Measurements from ENCODE around the gene ANKS1B.
"Not testable (repeated sequence)": the region's sequence is repeated elsewhere in the genome, so short reads cannot be mapped to it uniquely, and the experiment has no call there.

The ANKS1B gene

DNA sequence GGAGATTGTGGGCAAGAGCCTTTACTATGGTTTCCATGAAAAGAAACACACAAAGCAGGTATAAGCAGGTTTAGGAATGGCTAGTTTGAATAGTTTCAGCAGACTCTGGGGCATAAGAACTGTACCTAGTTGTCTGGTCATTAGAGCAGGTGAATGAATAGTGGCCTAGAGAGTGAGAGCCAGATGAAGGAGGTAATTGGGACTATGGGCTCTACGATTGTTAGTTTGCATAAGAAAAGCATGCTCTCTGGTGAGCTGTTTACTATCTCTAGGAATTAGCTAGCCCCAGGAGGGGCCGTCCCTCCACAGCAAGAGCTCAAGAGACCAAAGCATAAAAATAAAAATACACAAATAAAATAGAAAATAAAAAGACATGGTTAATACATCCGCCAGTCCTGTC is 734.6 kb downstream of the ANKS1B start:
- DNase-seq = no peak

DNA sequence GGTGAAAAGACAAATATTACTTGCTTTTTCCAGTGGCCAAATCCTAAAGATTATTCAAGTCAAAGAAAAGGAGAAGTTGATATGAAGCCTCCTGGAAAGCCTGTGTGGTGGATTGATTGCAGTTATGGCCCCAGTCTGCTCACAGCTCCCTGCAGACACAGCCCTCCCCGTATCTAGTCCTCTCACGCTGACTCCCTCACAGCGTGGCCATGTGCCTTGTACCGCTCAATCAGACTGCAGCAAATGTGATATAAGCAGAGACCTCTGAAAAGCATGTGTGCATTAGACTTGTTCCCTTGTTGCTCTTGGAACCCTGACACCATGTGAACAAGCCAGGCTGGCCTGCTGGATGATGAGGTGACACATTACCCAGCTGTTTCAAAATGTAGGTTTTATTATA is 735.2 kb downstream of the ANKS1B start:
- no peak for DNase-seq

DNA sequence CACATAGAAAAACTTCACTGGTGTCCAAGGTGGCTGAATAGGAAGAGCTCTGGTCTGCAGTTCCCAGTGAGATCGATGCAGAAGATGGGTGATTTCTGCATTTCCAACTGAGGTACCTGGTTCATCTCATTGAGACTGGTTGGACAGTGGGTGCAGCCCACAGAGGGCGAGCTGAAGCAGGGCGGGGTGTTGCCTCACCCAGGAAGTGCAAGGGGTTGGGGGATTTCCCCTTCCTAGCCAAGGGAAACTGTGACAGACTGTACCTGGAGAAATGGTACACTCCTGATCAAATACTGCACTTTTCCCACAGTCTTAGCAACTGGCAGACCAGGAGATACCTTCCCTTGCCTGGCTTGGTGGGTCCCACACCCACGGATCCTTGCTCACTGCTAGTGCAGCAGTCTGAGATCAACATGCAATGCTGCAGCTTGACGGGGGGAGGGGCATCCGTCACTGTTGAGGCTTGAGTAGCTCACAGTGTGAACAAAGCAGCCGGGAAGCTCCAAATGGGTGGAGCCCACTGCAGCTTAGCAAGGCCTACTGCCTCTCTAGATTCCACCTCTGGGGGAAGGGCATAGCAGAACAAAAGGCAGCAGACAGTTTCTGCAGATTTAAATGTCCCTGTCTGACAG is 746.7 kb downstream of the ANKS1B start:
- not testable (repeated sequence) for DNase-seq

GRCh38 chr12:99235381-99235780 is 749.4 kb downstream of the ANKS1B start:
- no peak for DNase-seq

GRCh38 chr12:99234702-99235101 is 750.0 kb downstream of the ANKS1B start:
- no peak for DNase-seq

GRCh38 chr12:99232324-99232723 is 752.4 kb downstream of the ANKS1B start:
- DNase-seq = no peak

DNA sequence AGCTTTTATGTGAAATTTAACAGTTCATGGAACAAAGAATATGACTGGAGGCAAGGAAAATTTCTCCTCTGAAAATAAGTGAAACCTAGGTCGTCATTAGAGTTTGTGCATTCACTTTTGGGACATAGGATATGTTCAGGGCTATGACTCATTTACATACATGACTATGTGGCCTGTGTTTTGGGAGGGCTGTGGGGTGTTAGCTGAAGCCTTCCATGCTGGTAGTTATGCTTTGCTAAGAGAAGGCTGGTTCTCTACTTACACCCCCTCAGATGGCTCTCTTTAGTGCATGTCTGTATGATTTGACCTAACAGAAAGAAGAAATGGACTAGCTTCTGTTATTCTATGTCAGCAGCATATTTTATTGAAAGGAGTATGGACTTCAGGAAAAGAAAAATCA is 753.7 kb downstream of the ANKS1B start:
- no peak for DNase-seq

DNA sequence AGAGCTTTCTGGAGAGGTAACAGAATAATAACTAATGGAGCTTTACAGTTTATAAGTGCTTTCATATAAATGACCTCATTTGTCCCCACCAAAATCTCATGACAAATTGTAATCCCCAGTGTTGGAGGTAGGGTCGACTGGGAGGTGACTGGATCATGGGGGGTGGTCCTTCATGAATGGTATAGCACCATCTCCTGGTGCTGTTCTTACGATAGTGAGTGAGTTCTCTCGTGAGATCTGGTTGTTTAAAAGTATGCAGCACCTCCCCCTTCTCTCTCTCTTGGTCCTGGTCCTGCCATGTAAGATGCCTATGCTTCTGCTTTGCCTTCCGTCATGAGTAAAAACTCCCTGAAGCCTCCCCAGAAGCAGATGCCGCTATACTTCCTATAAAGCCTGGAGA is 760.5 kb downstream of the ANKS1B start:
- no peak for DNase-seq

DNA sequence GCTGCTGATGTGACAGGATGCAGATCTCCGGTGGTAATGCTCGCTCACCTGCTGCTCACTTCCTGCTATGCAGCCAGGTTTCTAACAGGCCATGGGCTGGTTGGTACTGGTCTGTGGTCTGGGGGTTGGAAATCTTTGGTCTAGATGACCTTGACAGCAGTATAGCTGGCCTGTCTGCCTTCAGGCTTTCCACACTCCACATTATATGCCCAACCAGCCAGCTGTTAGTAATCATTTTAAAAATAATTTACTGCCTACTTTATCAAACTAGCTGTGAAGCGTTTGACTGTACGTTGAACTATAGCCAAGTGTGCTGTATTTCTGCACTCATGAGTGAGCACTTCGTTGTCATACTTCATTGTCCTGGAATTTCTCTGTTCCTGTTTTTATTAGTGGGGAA is 761.2 kb downstream of the ANKS1B start:
- DNase-seq = no peak

DNA sequence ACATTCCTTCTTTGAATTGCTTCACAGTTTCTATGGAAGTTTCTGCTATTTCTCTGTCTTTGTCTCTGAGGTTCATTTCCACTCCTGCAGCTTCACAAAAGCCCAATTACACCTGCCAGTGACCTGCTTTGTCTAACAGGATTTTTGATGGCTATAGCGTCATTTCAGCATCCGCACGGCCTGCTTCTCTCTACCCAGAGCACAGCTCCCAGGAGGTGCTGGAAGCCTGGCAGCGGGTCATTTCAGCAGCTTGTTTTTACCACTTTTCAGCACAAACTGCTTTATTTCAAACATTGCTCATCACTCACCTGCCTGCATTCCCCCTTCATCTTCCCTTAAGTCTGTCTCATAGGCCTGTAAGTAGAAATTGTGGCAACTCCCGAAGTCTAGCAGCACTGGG is 771.7 kb downstream of the ANKS1B start:
- DNase-seq = no peak

DNA sequence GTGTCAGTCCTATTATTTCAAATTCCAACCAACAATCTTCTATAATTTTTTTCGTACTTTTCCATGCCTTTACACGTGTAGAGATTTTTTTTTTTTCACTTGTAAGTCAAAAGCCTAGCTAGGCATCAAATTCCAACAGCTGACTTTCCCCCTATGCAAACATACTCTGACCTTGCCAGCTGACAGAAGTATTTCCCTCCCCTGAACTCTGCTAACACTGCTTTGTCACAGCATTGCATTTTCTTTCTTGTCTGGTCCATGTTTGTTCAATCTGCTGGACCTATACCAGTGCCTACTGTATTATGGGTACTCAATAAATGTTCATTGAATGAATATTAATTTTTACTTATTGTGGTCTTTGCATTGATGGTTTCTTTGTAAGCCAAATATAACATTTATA is 772.5 kb downstream of the ANKS1B start:
- no peak for DNase-seq

DNA sequence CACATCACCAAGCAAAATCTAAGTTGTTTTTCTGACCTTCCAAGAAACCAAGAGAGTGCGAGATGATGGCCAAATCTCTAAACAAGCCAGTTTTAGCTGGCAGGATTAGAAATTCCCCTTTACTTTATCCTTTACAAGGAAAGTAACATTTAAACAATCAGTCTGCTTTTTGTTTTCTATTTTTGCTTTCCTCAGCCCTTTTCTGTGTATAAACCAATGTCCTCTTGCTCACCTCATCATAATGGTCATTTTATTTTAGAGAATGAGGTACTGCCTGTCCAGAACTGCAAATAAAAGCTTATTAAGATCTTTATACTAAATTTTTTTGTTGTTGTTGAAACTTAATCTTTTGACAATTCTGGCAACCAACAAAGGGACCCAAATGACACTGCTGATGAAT is 779.6 kb downstream of the ANKS1B start:
- no peak for DNase-seq

DNA sequence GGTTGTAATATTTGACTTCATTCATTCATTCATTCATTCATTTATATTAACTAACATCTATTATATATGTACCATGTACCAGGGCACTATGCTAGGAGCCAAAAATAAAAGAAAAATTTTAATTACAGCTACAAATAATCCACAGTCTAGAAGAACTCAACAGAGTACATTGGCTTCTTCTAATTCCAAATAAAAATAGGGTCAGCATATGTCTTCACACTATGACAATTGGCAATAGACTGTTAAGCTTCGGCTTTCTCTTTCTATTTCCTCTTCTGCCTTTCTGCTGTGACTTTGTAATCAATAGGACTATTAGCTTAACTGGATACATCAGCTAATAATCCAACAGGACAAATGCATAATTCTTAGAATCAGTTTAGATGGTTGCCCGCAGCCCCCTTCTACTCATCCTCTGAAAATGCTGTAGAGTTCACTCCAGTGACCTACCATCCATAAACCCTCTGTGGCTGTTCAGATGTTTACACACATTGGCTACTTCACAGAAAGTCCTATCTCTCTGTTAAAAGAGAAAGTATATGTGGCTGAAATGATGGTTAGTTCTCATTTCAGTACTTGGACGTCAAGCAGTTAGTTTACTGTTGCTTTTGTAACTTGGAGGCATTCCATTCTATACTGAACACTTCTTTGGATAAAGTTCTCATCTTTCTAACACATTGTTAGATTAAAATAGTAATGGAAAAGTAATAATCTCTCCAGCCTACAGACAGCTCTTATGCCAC is 782.7 kb downstream of the ANKS1B start:
- DNase-seq = no peak

GRCh38 chr12:99200711-99201384 is 783.9 kb downstream of the ANKS1B start:
- no peak for DNase-seq

DNA sequence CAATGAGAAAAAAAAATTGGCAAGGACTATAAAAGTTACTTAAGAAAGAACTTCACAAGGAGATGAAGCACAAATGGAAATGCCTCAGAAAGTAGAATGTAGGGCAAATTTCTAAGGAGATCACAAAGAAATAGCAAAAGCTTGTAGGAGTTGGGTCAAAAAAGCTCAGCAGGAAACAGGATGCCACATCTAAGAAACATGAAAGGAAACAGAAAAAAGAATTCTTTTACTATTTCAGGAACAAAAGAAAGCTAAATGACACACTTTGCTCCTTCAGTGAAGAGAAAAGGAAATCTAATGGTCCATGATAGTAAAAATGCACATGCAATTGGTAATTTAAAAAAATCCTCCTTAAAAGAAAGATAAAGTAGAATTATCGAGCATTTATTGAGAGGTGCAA is 789.3 kb downstream of the ANKS1B start:
- no peak for DNase-seq

DNA sequence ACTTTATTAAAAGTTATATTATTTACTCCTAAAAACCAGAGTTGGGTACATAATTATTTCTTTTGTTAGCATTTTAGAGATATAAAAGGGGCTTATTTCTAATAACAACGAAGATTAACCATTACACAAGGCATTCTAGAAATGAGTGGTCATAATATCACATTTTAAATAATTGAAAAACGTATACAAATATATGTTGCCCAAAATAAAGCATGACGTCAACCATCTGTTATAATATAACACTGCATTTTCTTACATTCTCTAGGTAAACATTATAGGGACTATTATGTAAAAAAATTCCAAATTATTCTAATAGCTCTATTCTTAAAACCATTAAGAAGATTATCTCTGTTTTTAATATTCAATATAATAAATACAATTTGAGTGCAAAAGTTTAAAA is 792.2 kb downstream of the ANKS1B start:
- DNase-seq = no peak

- no peak for DNase-seq
These were observed 807.9 kb downstream of the ANKS1B start for GRCh38 chr12:99176871-99177270.

DNA sequence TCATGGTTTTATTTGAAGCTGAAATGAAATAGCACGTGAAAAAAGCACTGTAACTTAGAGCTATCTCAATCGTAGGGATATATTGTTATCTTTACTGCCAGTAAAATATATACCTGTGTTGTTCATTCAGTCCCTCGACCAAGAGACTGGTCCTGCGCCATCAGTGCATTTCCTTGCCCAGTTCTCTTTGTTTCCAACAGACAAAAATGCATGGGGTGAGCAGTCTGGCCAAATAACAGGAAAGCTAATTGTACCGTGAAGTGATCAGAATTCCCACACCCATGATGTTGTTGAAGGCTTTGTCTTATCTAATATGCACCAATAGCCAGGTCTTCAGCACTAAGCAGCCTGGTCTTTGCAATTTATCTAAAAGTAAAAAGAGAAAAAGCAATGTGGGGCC is 814.3 kb downstream of the ANKS1B start:
- DNase-seq = no peak

- no peak for DNase-seq
These were observed 814.7 kb downstream of the ANKS1B start for GRCh38 chr12:99170037-99170436.

DNA sequence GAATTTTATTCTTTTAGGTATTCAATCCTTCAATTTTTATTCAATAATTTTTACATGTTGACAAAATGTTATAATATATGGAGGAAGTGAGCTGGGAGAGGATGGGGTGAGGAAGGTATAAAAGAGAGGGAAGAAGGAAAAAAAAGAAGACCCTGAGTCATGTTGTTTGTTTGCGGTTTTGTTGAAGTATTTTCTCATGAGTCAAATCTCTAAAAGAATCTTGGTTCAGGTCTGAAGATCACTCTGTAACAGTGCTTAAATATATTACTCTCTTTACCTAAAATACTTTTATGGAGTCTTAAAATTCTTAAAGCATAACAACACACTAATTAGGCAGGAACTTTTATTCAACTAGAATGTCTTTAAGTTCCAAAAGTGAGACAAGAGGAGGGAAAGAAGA is 826.8 kb downstream of the ANKS1B start:
- no peak for DNase-seq

- DNase-seq = no peak
These were observed 829.8 kb downstream of the ANKS1B start for GRCh38 chr12:99154983-99155336.

GRCh38 chr12:99154216-99154982 is 830.3 kb downstream of the ANKS1B start:
- DNase-seq = no peak

DNA sequence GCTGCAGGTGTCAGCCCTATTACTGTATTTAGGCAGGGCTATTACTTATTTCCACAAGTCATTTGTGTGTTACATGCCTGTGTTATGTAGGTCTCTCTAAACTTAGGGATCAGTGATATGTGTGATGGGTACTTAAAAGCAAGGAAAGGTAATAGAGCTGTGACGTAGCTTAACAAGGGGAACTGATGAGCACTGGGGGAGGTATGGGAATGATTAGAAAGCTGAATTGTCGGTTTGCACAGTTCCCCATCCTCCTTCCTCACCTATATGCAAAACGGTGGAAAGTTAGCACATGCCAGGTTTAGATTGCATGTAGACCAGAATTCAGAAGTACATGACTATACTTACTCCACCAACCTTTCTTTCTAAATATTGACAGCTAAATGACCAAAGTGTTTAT is 831.4 kb downstream of the ANKS1B start:
- DNase-seq = no peak

- no peak for DNase-seq
These were observed 832.4 kb downstream of the ANKS1B start for GRCh38 chr12:99152337-99152736.
